Mucosa of rectum (tissue), 2 donors: ENCODE measurements around the gene ETV3L.

Source experiments
- H3K27ac ChIP-seq, 2 donors: one replicate each; pipeline ENCODE4 v1.7.0; 2013; ENCODE audit warnings: inconsistent platforms in 2 of 2, low read depth in 2 of 2, low read length in 2 of 2
- H3K27me3 ChIP-seq, 2 donors: one replicate each; pipeline ENCODE4 v1.7.0; 2013; ENCODE audit warnings: low read length in 2 of 2; ENCODE audit not compliant: control insufficient read depth in 2 of 2, insufficient read depth in 2 of 2
- H3K36me3 ChIP-seq, 2 donors: one replicate each; pipeline ENCODE4 v1.7.0; 2013; ENCODE audit warnings: low read length in 2 of 2; ENCODE audit not compliant: control insufficient read depth in 2 of 2, insufficient read depth in 2 of 2
- H3K4me1 ChIP-seq, 2 donors: one replicate each; pipeline ENCODE4 v1.7.0; 2013; ENCODE audit warnings: low read length in 2 of 2, mild to moderate bottlenecking in 1 of 2; ENCODE audit not compliant: control insufficient read depth in 2 of 2, insufficient read depth in 2 of 2
- H3K4me3 ChIP-seq, 2 donors: one replicate each; pipeline ENCODE4 v1.7.0; 2013; ENCODE audit warnings: low read length in 2 of 2
- H3K9ac ChIP-seq, 2 donors: one replicate each; pipeline ENCODE4 v1.7.0; 2013; ENCODE audit warnings: low read length in 2 of 2, low read depth in 1 of 2, mild to moderate bottlenecking in 1 of 2
- H3K9me3 ChIP-seq, 2 donors: one replicate each; pipeline ENCODE4 v1.7.0; 2013; ENCODE audit warnings: low read length in 2 of 2; ENCODE audit not compliant: control insufficient read depth in 2 of 2
- donor health status: healthy.
- donor health status: Normal muscosa, but diverticular disease.

The ETV3L gene

DNA sequence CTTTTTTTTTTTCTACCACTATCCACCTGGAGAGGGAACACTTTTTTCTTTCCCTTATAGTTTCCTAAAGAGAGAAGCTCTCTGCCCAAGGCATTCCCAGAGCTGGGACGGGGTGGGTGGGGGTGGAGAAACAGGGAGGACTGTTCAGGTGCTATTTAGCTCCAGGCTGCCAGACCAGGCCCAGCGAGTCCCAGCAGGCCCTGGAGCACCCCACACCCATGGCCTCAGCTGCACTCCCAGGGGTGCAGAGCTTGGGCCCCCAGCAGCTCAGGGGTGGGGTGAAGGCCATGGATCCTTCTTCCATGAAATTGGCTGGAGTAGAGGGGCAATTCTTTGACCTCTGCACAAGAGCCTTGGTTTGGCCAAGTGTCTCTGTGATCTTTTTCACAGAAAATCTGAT lies 4.1 kb downstream of the ETV3L start:
- H3K36me3 ChIP-seq, result no peaks in the 10 kb centered on the region
- H3K27ac ChIP-seq, result no peak overlapping the region
- no peaks in the 10 kb centered on the region for H3K9me3 ChIP-seq
- H3K4me1 ChIP-seq, result no peaks in the 10 kb centered on the region
- H3K9ac ChIP-seq, result no peak overlapping the region
- H3K4me3 ChIP-seq, result no peak overlapping the region
- H3K27me3 ChIP-seq, result no peaks in the 10 kb centered on the region

DNA sequence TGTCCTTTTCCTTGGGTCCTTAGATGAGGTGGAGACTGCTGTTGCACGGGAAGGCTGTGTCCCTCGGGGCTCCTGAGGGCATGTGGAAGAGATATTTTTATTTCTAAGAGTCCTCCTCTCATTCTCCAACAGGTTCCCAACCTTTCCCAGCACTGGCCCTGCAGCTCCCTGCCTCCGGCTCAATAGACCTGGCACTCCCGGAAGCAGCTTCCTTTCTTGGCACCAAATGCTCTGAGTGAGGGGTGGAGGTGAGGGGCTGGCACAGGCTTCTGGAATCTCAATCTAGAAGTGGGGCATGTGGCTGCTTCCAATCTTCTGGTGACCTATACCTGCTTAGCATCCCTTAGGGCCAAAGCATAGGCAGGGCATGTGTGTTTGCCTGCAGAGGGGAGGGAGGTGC lies 4.5 kb downstream of the ETV3L start:
- Histone ChIP-seq H3K4me3 (no peak overlapping the region), H3K27me3 (no peaks in the 10 kb centered on the region), H3K9ac (no peak overlapping the region), H3K36me3 (no peaks in the 10 kb centered on the region), H3K9me3 (no peaks in the 10 kb centered on the region), H3K27ac (no peak overlapping the region), H3K4me1 (no peaks in the 10 kb centered on the region)

DNA sequence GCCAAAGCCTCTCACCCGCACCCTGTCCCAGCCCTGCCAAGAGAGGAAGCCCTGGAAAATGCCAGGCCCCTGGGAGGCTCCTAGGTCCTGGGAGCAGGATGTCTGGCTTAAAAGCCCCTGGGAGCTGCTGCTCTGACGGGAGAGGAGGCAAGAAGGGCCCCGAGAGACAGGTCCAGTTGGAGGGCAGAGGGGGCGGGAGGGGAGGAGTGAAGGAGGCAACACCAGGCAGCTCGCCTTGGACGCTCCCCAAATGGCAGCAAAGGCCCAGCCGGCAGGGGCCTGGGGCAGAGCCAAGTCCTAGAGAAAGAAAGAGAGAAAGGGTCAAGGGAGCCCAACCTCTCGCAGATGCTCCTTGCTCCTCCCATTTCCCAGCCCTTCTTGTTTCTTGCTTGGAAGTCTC lies 6.8 kb downstream of the ETV3L start:
- Histone ChIP-seq H3K4me3 (no peak overlapping the region), H3K27ac (no peak overlapping the region), H3K4me1 (no peaks in the 10 kb centered on the region), H3K9ac (no peak overlapping the region), H3K36me3 (no peaks in the 10 kb centered on the region), H3K9me3 (no peaks in the 10 kb centered on the region), H3K27me3 (no peaks in the 10 kb centered on the region)

DNA sequence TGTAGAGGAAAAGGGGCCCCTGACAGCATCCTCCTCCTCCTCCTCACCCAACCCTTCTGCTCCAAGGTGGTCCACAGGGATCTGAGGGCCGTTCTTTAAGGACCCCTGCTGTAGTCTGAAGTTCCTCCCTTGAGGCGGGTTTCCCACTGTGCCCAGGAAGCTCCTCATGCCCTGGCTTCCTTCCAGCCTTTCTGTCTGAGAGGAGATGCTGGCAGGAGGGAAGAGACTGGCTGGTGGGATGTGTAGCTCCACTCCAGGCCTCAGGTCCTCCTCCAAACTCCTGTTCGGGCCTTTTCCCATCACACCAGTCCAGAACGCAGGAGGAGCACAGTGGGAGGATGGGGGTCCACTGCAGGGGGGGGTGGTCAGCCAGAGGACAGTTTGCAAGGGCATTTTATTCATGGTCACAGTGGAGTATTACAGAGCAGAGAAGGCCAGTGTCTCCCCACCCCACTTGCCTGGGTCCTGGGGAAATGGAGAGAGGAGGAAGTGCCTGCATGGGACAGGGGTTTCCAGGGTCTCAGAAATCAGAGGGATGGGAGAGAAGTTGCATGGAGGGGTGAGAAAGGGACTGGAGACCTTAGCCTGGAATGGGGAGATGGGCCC lies 7.8 kb downstream of the ETV3L start:
- Histone ChIP-seq H3K9me3 (no peaks in the 10 kb centered on the region), H3K9ac (no peak overlapping the region), H3K27ac (no peak overlapping the region), H3K36me3 (no peaks in the 10 kb centered on the region), H3K27me3 (no peaks in the 10 kb centered on the region), H3K4me3 (no peak overlapping the region), H3K4me1 (no peaks in the 10 kb centered on the region)

DNA sequence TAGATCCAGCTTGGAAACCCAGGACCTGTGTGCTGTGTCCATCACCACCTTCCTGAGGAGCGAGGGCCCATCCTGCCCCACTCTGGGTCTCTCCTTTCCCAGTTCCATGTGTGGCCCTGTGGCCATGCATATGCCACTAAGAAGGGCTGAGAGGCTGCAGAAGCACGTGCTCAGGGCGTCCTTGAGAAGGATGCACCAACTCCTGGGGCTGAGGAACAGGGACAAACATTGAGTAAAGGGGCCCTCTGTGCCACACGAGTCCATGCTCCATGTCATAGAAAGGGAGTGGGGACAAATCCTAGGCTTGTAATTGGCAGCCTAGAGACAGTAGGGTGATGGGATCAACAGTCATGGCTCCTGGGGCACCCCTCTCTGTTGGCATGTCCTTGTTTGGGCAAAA lies 8.4 kb downstream of the ETV3L start:
- H3K36me3 ChIP-seq, result no peaks in the 10 kb centered on the region
- H3K4me1 ChIP-seq, result no peaks in the 10 kb centered on the region
- no peak overlapping the region for H3K4me3 ChIP-seq
- no peak overlapping the region for H3K27ac ChIP-seq
- H3K9ac ChIP-seq, result no peak overlapping the region
- H3K27me3 ChIP-seq, result no peaks in the 10 kb centered on the region
- no peaks in the 10 kb centered on the region for H3K9me3 ChIP-seq

DNA sequence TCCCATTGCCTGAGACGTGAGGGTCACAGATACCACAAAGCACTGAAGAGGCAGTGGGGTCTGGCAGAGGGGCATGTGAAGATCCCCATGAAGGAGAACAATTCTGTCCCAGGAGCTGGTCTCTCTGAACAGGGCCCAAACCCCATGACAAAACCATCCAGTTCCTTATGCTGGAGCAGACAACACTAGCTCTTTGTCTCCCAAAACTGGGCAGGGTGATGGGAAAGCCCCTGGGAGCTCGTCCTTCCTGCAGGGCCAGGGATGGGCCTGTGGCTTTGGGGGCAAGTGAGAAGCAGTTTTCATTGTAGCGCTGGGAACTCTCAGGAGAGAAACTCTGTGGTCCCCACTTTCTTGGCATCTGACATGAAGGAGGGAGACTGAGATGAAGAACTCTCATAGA lies 8.8 kb downstream of the ETV3L start:
- Histone ChIP-seq H3K36me3 (no peaks in the 10 kb centered on the region), H3K9me3 (no peaks in the 10 kb centered on the region), H3K4me1 (no peaks in the 10 kb centered on the region), H3K27ac (no peak overlapping the region), H3K27me3 (no peaks in the 10 kb centered on the region), H3K4me3 (no peak overlapping the region), H3K9ac (no peak overlapping the region)

DNA sequence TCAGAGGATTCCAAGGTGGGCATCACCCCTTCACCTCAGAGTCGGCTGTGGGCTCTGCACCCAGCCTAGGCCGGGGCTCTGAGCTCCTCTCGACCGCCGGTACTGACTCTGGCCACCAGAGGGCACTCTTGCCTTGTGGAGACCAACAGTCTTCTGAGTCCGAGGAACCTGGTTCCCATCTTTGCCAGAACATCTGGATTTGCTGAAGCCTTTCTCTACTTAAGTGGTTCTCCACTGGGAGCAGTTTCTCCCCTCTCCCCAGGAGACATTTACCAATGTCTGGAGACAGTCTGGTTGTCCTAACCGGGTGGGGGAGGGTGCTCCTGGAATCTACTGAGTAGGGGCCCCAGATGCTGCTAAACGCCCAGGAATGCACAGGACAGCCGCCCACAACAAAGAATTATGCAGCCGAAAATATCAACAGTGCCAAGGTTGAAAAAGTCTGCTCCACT lies 9.4 kb downstream of the ETV3L start:
- no peaks in the 10 kb centered on the region for H3K36me3 ChIP-seq
- no peak overlapping the region for H3K27ac ChIP-seq
- no peak overlapping the region for H3K4me3 ChIP-seq
- H3K9me3 ChIP-seq, result no peaks in the 10 kb centered on the region
- H3K27me3 ChIP-seq, result no peaks in the 10 kb centered on the region
- no peaks in the 10 kb centered on the region for H3K4me1 ChIP-seq
- H3K9ac ChIP-seq, result no peak overlapping the region

DNA sequence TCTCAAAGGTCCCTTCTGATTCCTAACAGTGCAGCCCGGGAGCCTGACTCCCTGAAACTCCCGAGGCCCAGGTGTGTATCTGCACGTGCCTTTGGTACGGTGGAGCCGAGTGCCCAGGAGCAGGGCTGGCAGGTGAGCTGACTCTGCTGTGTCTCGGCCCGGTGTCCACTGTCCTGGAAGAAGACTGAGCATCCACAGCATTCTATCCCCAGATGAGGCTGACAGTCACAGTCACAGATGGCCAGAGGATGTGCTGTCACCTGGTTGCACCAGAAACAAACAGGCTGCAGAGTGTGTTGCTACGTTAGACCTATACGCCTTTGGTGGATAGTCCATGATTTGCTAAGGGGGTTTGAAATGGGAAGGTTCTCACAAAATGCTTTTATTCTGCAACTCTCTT lies 9.8 kb downstream of the ETV3L start:
- Histone ChIP-seq H3K27me3 (no peaks in the 10 kb centered on the region), H3K9ac (no peak overlapping the region), H3K36me3 (no peaks in the 10 kb centered on the region), H3K4me1 (no peaks in the 10 kb centered on the region), H3K4me3 (no peak overlapping the region), H3K27ac (no peak overlapping the region), H3K9me3 (no peaks in the 10 kb centered on the region)

DNA sequence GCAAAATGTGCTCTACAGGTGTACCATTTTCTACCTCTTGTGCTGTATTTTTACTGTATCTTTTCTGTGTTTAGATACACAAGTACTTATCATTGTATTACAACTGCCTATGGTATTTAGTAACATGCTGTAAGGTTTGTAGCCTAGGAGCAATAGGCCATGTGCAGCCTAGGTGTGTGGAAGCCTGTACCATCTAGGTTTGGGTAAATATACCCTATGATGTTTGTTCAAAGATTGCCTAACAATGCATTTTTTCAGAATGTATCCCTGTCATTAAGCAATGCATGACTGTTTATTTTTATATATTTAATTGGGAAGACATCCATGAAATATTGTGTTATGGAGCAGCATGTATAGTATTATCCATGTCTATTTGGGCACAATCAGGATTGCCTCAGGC lies 11.0 kb downstream of the ETV3L start:
- Histone ChIP-seq H3K9ac (no peak overlapping the region), H3K36me3 (no peaks in the 10 kb centered on the region), H3K4me3 (no peak overlapping the region), H3K27me3 (no peaks in the 10 kb centered on the region), H3K9me3 (no peaks in the 10 kb centered on the region), H3K4me1 (no peaks in the 10 kb centered on the region), H3K27ac (no peak overlapping the region)

DNA sequence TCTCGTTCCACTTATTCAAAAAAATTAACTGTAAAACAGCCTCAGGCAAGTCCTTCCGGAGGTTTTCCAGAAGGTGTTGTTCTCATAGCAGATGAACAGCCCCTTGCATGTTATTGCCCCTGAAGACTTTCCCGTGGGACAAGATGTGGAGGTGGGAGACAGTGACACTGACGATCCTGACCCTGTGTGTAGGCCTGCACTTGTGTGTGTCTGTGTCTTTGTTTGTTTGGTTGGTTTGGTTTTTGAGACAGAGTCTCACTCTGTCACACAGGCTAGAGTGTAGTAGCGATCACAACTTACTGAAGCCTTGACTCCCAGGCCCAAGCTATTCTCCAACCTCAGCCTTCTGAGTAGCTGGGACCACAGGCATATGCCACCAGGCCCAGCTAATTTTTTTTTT lies 12.6 kb downstream of the ETV3L start:
- H3K27ac ChIP-seq, result no peak overlapping the region
- no peak overlapping the region for H3K9ac ChIP-seq
- no peaks in the 10 kb centered on the region for H3K9me3 ChIP-seq
- no peaks in the 10 kb centered on the region for H3K27me3 ChIP-seq
- H3K36me3 ChIP-seq, result no peaks in the 10 kb centered on the region
- no peaks in the 10 kb centered on the region for H3K4me1 ChIP-seq
- H3K4me3 ChIP-seq, result no peak overlapping the region

DNA sequence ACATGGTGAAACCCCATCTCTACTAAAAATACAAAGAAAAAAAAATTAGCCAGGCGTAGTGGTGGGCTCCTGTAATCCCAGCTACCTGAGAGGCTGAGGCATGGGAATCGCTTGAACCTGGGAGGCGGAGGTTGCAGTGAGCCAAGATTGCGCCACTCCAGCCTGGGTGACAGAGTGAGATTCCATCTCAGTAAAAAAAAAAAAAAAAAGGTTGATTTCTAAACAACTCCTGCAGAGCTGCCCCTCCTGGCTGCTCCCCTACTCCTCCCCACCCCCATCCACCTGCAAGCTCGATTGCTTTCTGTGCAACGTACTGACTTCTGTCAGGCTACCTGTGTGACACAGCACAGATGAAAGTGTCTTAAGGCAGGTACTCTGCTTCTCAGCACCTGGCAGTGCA lies 13.3 kb downstream of the ETV3L start:
- Histone ChIP-seq H3K4me1 (no peaks in the 10 kb centered on the region), H3K4me3 (no peak overlapping the region), H3K27ac (no peak overlapping the region), H3K9me3 (no peaks in the 10 kb centered on the region), H3K27me3 (no peaks in the 10 kb centered on the region), H3K9ac (no peak overlapping the region), H3K36me3 (no peaks in the 10 kb centered on the region)
